C4-2B (cell line): ENCODE results near the gene MARCHF2.
"Not testable (repeated sequence)": the region's sequence is repeated elsewhere in the genome, so short reads cannot be mapped to it uniquely, and the experiment has no call there.

Source experiments
- CTCF ChIP-seq: fragments of 450-650 bp; conservative IDR thresholded peaks from 2 replicates; pipeline ENCODE4 v1.5.1; 2017; ENCODE audit warnings: mild to moderate bottlenecking
- ZFX ChIP-seq: fragments of 450-650 bp; IDR thresholded peaks from 2 replicates; pipeline ENCODE4 v1.6.1; 2017

DNA sequence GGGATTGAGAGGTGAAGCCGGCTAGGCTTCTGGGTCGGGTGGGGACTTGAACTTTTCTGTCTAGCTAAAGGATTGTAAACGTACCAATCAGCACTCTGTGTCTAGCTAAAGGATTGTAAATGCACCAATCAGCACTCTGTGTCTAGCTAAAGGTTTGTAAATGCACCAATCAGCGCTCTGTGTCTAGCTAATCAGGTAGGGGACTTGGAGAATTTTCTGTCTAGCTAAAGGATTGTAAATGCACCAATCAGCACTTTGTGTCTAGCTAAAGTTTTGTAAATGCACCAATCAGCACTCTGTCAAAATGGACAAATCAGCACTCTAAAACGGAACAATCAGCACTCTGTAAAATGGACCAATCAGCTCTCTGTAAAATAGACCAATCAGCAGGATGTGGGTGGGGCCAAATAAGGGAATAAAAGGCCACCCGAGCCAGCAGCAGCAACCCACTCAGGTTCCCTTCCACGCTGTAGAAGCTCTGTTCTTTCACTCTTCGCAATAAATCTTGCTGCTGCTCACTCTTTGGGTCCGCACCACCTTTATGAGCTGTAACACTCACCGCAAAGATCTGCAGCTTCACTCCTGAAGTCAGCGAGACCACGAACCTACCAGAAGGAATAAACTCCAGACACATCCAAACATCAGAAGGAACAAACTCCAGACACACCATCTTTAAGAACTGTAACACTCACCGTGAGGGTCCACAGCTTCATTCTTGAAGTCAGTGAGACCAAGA, 33.8 kb upstream of the MARCHF2 start:
- TF ChIP-seq CTCF, ZFX: not testable (repeated sequence)
